HG02943 (cell line): ENCODE data around the gene PLET1.

Experiments used
- ATAC-seq: cut with Tn5 transposase; IDR thresholded peaks from one replicate; pipeline ENCODE4 v1.9.1; 2021; ENCODE audit warnings: mild to moderate bottlenecking, low read depth, moderate library complexity; ENCODE audit not compliant: unreplicated experiment

PLET1 gene, protein sequence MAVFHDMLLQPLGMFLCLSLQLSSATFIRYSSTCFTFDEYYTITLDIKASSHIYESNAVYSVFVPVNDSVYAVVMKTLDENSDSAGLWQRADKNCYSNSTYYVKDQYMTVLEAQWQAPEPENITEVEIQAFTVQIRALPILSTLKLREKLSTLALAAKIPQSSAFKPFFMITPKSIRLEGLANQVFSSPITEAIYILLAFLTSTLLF

DNA sequence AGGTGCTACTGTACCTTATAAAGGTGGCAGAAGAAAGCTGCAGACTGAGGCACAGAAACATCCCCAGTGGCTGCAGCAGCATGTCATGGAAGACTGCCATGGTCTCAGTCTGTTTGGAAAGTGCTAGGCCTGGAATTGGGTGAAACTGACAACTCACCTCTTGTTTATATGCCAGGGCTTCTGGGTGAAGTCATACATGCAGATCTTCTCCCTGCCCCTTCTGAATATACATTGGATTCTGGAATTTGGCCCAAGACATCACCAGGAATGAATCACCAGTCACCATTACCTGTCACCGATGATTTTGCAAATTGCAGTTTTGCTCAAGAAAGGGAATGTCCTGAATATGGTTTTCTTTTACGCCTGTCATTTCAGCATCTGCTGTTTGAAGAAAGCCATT, at the start of gene PLET1:
Gene PLET1, minus strand, starts transcription at position 371 of the 400 bp plus-strand sequence. Its CDS starts 271 bp downstream, at position 100.
- ATAC-seq = no peak

DNA sequence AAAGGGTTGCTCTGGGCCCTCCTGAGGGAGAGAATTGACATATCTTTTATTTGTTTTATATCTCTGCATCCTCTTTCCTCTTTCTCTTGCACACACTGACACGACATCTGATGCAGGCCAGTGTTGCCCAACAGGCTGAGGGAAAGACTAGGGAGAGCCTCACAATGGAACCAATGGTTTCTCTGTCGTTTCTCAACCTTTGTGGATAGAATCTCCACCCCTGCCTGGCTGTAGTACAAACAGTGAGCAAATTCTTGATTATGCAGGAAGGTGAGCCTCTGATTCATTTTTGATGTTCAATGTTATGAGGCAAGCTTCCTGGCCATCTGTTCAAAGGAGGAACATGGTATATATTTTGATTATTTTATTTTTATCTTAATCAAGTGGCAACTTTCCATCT, 49.8 kb upstream of the PLET1 start:
- ATAC-seq = no peak

DNA sequence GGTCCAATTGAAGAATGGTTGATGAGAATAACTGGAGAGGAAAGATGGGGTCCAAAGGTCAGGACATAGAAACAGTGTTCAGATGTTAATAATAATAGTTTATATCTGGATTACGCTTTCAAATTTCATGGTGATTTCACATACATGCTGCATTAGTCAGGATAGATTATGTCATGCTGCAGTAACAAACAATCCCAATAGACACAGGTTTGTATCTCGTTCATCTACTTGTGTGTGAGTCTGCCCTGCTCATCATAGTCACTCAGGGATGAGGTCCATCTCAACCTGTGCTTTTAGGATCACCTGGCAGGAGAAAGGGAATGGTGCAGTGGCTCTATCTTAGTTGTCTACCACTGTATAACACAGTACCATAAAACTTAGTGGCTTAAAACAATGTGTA, 48.0 kb upstream of the PLET1 start:
- no peak for ATAC-seq

DNA sequence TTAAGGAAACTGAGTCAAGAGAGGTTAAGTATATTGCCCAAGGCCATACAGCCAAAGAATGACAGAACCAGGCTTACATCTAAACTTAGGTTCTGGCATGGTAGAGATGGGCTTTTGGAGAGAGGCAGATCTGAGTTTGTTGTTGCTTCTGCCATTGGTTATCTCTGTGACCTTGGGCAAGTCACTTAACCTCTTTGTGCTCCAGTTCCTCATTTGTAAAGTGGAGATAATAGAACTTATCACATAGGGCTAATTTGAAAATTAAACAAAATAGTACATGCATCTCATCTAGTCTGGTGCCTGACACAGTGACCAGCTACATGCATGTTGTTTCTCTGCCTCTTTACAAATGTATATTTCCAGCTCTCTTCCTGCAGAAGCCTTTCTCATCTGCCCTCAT, 47.0 kb upstream of the PLET1 start:
- ATAC-seq = no peak

DNA sequence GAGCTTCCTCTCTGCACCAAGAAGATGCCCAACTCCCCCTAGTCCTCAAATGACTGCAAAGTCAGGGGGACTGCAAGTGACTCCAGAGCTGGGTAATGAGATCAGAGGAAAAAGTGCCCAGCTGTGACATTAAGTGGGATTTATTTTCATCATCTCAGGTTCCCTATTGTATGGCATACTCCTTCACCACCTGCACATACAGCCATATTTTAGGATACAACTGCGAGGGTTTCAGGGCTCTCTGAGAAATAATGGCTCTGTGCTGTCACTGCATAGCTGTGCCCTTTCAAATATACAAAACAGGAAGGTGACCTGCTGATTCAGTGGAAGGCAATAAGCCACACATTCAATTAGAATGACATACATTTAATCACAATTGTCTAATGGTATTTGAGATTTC, 45.6 kb upstream of the PLET1 start:
- ATAC-seq = no peak

DNA sequence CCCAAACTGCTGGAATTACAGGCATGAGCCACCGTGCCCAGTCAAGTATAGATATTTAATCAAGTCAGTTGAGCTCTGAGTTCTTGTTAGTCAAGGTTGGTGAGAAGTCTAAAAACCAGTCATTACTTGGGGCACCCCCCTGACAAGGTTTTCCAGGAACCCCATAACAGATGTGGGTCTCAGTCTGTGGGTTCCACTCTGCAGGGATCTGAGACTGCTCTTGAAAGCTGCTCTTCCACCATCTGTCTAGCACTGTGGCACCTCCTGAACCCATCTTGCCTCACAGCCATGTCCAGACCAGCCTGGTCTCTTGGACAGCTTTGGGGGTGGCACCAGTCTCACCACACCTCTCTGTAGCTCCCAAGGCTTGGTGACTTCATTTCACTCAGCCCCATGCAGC, 44.3 kb upstream of the PLET1 start:
- ATAC-seq = no peak

DNA sequence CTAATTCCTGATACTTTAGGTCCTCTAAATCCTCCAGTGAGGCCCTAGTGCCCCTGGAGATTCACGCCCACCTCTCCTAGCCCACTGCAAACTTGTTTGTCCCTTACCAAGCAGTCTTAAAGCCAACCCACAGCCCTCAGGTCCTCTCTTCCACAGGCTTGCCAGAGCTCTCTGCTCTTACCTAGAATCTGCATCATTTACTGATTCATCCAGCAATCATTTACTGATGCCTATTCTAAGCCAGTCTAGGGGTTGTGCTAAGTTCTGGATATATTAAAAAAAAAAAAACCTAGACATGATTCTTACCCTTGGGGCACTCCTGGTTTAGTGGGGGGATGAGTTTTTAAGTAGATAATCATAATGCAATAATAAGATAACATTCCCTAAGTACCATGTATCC, 43.0 kb upstream of the PLET1 start:
- ATAC-seq = no peak

DNA sequence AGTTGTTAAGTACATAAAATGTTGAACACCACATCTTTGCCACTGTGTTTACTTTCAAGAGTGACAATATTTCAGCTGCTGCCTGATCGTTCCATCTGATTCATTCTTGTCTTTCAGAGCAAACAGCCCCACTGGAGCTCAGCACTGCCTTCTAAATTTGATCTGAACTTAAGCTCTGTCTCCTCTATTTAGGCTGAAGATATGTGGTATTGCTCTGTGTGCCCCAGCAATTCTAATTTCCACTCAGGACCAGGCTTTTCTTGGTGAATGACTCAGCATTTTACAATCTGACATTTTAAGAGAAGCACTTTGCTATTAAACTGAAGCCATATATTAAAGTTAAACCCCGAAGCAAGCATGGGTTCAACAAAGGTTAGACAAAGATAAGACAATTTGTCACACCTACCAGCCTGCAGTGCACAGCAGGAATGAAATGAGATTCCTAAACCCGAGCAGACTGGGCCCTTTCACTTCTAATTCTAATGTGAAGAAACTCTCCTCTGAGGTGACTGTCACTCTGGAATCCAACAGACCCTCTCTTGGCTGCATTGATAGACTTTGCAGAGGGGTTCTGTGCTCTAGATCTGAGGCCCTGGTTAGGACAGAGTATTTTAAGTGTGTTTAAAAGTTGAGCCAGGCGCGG, 41.7 kb upstream of the PLET1 start:
- no peak for ATAC-seq

DNA sequence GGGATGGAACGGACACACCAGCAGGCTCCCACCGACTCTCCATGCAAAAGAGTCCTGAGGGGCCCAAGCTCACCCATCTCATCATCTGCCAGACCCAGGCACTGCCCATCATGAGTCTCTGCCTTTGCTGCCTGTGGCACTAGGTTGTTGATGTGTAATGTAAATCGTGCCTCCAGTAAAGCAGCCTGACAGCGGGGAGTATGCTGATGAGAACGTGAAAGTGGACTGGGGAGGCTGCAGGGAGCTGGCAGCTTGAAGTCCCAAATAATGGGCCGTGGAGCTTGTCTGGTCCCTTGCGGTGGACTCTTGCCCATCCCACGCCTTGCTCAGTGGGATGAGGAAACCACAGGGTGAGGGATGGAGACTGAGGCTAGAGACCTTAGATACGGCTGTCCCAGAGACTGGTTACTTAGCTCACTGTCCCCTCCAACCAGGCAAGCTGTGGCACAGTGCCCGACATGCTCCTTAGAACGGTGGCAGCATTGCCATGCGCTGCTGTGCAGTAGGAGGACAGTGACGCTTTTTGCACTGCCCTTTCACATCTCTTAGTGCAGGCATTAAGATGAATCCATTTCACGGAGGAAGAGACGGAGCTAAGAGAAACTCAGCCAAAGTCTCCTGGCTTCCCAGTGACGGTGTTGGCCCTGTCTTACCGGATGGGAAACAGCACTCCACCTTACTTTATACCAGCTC, 39.6 kb upstream of the PLET1 start:
- no peak for ATAC-seq

DNA sequence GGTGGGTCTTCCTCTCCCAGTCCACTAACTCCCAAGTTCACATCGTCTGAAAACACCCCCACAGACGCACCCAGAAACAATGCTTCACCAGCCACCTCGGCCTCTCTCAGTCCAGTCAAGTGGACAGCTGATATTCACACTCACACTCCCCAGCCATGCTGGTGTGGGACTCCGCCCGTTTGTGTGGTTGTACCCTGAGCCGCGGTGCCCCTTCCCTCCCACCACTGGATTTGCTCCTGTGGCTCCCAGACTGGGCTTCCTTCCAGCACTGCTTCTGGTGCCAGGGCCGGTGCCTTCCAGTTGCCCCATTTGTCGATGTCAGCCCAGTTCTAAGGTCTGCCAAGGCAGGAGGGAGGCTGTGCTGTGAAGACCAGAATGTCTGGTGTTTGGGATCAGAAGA, 37.9 kb upstream of the PLET1 start:
- no peak for ATAC-seq

DNA sequence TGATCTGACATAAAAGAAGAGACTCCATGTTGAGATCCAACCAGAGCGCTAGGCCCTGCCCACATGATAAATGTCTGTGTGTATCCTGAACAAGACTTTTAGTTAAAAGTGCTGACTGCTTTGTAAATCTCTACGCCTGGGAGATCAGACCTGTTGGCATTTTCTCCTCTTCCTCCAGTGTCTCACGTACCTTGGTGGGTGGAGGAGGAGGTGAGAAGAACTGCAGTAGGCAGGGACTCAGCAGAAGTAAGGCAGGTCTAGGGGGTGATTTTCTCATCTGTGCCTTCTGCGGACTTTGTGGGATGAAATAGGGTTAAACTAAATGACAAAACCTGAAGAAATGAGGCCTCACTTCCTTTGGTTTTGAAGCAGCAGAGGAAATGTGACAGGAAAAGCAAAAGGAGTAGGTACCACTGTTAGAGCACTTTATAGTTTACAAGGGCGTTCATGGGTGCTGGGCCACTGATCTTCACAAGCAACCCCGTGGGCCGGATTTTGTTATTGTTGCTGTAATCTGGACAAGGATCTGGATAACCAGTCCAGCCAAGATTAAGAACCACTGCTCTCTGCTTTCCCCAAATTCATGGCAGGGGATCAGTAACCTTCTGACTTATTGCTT, 36.7 kb upstream of the PLET1 start:
- no peak for ATAC-seq

DNA sequence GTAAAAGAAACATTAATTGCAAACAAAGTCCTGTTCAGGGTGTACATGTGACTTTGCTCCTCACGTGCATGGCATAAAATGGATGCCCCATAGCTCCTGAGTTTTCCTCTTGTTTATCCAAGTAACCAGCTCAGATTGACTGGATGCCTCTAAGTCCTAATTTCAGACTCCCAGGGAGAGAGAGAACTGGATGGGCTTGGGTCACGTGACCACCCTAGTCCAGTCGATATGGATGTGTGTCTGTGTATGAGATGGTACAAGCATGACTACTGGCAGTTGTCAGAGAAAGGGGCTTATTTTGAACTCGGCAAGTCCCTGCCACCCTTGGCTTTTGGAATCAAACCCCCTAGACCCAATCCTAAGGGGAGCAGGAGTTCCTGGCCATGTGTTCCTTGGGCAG, 35.4 kb upstream of the PLET1 start:
- no peak for ATAC-seq

DNA sequence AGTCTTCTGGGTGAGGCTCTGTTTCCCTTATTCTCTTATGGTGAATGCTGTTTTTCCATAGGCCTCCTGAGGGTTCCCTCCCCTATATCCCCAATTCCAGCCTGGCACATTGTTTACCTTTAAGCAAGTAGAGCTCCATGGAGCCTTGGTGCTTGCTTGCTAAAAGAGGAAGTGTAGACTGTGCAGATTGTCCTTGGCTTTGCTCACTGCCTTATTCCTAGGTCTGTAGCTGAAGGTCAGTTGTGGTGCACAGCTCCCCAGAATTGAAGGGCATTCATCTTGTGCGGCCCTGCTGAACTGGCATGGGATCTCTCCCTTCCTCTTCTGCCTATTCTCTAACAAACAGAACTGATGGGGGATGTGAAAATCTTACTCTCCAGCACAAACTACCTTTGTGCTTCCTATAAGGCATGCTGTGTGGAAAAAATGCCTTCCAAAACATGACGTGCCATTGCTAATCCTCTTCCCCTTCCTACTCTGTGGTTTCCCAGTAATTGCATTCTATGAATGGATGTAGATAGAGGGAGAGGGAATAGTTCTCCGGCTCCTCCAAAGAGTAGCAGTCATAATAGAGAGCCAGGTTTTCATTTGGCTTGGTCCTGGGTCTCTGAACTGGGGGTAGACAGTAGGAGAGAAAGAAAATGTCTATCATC, 34.2 kb upstream of the PLET1 start:
- ATAC-seq = no peak

DNA sequence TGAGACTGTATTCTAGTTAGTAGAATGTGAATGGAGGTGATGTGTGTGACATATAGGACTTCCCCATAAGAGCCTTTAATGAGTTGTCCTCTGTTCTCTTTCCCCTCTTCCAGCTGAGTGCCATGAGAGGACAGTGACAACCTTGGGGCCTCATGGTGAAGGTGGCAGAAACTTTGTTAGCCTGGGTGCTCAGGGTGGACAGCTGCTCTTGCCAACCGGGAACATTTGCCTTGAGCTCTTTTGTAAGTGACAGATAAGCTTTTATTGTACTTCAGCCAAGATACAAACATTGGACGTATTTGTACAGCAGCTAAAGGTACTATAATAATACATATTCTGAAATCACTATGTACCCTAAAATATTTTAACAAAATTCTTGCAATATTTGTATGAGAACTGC, 33.0 kb upstream of the PLET1 start:
- ATAC-seq = no peak

DNA sequence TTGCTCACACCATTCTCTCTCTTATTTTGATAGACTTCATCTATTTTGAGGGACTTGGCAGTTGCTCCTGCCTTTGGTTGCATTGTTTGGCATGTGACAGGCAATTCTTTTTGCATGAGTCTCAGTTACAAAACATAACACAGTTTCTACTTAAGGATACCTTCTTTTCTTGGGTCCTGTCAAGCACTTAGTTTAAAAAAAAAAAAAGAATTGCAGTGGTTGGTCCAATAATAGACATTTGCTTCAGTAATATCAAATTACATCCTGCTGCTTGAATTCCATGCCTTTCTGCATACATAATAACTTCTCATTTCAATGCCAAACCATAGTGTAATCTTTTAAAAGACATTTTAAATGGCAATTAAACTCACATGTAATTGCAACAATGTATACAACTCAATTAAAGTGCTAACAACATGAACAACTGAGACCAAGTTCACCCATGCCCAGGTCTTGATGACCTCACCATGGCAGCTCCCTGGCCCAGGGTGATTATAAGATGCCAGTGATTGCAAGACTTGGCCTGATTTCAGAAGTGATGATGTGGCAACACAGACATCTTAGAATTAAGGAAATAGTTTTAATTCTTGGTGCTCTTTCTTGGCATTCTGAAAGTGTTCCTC, 32.2 kb upstream of the PLET1 start:
- ATAC-seq = no peak

DNA sequence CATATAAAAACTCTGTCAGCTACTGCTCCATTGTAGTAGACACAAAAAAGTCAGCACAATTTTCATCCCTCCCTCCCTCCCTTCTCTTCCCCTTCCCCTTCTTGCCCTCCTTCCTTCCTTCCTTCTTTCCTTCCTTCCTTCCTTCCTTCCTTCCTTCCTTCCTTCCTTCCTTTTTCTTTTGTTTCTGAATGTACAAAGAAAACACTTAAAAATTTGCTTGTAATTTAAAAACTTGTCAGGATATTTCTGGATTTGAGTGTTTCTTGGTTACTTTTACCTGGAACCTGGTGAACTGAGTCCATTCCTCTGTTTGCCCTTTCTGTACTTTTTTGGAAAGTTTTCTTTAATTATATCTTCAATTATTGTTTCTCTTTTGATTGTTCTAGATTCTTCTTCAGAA, 31.5 kb upstream of the PLET1 start:
- no peak for ATAC-seq

DNA sequence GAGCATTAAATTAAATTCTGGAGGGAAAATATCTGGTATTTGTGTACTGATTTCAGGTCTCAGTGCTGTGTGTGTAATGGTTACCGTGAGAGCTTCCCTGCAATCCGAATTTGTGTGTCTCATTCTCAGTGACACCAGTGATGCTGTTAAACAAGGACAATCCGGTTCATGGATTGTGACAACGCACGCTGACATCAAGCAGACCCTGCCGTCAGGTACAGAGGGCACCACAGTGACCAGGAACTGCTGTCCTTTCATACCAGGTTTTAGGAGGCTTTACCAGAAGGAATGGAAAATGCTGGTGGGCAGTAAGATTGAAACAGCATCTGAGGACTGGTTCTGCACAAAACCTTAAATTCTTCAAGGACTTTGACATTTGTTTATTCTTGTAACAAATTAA, 30.5 kb upstream of the PLET1 start:
- ATAC-seq = no peak

DNA sequence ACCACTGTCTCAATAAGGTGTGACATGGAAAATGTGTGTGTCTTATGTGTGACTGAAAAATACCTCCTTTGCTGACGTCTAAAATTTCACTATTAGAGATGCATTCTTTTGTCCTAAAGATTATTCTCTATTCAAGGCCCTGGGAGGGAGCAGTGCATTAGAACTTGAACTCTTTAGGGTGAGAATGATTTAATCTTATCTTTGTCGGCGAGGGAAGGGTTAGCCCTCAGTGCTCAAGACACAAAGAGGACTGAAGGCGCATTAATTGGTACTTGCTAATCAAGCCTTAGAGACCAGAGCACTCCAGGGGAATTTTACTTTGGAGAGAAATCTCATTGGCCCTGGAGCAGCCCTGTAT, 29.8 kb upstream of the PLET1 start:
- no peak for ATAC-seq

DNA sequence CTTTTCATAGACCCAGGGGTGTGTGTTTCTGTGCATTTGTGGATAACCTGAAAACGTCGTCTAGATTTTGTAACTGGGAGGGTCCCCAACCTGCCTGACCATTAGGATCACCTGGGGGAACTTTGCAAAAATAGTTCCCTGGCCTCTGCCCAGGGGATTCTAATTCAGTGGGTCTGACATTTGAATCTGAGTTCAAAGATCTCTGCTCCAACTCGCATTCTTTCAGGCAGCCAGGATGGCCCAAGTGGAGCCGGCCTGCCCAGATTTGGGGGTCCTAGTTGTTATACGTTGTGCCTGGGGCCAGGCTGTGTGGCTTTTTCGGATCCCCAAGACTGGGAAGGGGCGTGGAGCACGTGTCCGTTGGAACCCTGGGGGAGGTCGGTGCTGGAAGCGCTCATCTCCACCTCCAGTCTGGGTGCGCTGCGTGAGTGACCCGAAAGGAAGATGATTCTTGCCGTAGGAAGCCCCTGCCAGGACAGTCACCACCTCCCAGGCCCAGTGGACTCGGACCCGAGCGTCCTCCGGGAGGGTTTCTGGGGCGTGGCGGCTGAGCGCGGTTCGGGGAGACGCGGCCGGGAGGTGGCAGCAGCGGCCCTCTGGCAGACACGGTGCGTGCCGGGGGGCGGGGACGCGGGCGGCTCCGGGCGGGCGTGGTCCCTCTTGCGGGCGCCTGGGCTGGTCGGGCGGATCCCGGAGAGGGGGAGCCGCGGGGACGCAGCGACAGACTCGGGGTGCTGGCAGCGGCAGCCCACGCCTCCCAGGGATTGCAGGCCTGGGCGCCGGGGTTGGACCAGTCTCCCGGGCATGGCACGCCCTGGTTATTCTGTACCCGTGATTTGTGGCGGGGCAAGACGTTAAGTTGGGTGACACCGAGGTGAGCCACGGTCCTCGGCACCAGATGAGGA, 29.2 kb upstream of the PLET1 start:
- peak; percentile 79 for ATAC-seq

DNA sequence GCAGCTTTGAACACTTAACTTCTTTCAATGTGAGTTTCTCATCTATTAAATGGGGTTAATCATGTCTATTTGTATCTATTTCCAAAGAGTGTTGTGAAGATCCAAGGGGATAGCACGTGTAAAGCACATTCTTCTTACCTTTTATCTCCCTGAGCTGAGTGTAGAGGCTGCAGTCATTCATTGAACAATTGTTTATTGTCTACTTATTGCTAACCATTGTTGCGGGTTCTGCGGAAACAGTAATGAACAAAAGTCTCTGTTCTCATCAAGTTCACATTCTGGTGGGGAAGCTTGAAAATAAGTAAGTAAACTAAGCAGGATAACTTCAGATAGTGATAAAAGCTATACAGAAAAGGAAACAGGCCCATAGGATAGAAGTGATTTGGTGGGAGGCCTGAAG, 27.4 kb upstream of the PLET1 start:
- no peak for ATAC-seq
